ENCODE data around the gene SPTBN4. TPM values are rescaled to one million over a fixed set of nuclear protein-coding genes. Genes with fewer than 3 reads are reported as not detected.
A peak's percentile ranks its signal among the peaks of the same experiment; 100 is the strongest.
"Not testable (repeated sequence)": the region's sequence is repeated elsewhere in the genome, so short reads cannot be mapped to it uniquely, and the experiment has no call there.

The SPTBN4 gene
- total RNA-seq, 2 donors from 2014 or later, result not detected

DNA sequence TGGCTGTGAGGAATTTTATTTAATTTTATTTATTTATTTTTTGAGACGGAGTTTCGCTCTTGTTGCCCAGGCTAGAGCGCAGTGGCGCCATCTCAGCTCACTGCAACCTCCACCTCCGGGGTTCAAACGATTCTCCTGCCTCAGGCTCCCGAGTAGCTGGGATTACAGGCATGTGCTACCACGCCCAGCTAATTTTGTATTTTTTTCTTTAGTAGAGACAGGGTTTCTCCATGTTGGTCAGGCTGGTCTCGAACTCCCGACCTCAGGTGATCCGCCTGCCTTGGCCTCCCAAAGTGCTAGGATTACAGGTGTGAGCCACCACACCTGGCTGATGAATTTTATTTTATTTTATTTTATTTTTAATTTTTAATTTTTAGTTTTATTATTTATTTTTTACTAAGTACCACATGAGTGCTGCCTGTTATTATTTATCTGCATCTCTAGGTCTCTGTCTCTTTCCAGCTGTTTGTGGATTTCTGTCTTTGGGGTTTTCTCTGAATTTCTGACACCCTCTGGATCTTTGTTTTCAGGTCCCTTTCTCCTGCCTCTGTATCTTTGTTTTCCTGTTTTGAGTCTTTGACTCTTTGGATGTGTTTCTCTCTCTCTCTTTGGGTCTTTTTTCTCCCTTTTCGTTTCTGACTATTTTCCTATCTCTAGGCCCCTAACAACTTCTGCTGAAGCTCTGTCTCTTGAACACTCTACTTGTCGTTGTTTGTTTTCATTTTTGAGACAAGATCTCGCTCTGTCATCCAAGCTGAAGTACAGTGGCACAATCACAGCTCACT is 157.8 kb downstream of the SPTBN4 start:
- peaks cover 12% of the 10 kb centered on the region for H3K36me3 Mint-ChIP-seq
- H3K27ac Mint-ChIP-seq, result peak overlapping the region; percentile 29 to 58
- peaks cover 17 to 19% of the 10 kb centered on the region in 2 donors for H3K4me1 Mint-ChIP-seq (ENCODE audit: low read depth in 2 of 2)
- H3K4me3 Mint-ChIP-seq; H3K27me3 Mint-ChIP-seq; ATAC-seq; H3K9me3 Mint-ChIP-seq; DNase-seq (ENCODE audit: low spot score): not testable (repeated sequence)

DNA sequence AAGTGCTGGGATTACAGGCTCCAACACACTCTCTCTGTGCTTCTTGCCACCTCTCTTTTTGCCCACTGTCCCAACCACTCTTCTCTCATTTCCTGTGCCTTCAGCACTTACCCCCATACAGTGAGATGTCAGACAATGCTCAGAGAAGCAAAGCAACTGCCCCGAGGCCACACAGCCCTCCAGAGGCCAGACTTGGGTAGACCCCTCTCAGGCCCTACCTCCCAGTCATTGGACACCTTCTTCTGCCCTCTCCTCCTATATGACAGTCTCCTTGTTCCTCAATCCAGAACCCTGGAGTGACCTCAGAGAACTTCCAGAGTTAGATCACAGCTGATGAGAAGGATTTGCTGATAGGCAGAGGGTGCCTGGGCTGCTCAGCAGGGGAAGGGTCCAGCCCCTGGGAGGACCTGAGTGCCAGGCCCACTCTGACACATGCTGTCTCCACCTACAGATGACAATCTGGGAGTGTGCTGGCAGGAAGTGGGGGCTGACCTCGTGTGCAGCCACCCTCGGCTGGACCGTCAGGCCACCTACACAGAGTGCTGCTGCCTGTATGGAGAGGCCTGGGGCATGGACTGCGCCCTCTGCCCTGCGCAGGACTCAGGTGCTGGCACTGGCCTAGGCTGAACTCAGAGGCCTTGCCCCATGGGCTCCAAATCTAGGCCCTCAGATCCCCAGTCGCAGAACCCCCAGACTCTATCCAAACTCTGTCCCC is 158.8 kb downstream of the SPTBN4 start:
- peak overlapping the region; percentile 29 to 58 for H3K27ac Mint-ChIP-seq
- peaks cover 12% of the 10 kb centered on the region for H3K36me3 Mint-ChIP-seq
- ATAC-seq (peak; percentile 43 to 54), DNase-seq (ENCODE audit: low spot score) (no peak)
- no peaks in the 10 kb centered on the region for H3K9me3 Mint-ChIP-seq
- H3K4me3 Mint-ChIP-seq, result no peak overlapping the region
- peaks cover 13 to 19% of the 10 kb centered on the region in 2 donors for H3K4me1 Mint-ChIP-seq (ENCODE audit: low read depth in 2 of 2)
- H3K27me3 Mint-ChIP-seq, result no peaks in the 10 kb centered on the region

Other genes starting within 250 kb of the SPTBN4 start
- gene TTC9B, start 248.6 kb upstream of the SPTBN4 start, total RNA-seq, result not detected
- under 1 TPM in 1 of 2 donors, not detected in 1; 0.98 TPM for gene CCNP, start 240.3 kb upstream of the SPTBN4 start, total RNA-seq
- gene AKT2, start 181.7 kb upstream of the SPTBN4 start, total RNA-seq, result 100 to 1,000 TPM; 131 to 180 TPM
- gene C19orf47, start 118.6 kb upstream of the SPTBN4 start, total RNA-seq, result 10 to 100 TPM; 18.1 to 33.5 TPM
- gene PLD3, start 118.3 kb upstream of the SPTBN4 start, total RNA-seq, result 10 to 100 TPM; 67.4 to 92.0 TPM
- gene HIPK4, start 76.8 kb upstream of the SPTBN4 start, total RNA-seq, result not detected
- gene PRX, start 53.6 kb upstream of the SPTBN4 start, total RNA-seq, result under 1 TPM; 0.48 to 0.78 TPM
- gene SERTAD1, start 41.0 kb upstream of the SPTBN4 start, total RNA-seq, result 10 to 100 TPM; 11.2 to 21.5 TPM
- gene SERTAD3, start 22.7 kb upstream of the SPTBN4 start, total RNA-seq, result 10 to 100 TPM; 12.8 to 13.2 TPM
- 1 to 10 TPM; 4.6 to 5.3 TPM for gene BLVRB, start 1.3 kb upstream of the SPTBN4 start, total RNA-seq
- gene SHKBP1, start 109.9 kb downstream of the SPTBN4 start, total RNA-seq, result 100 to 1,000 TPM; 131 to 149 TPM
- 10 to 100 TPM; 28.1 to 59.0 TPM for gene LTBP4, start 134.4 kb downstream of the SPTBN4 start, total RNA-seq
- 10 to 100 TPM in 1 of 2 donors, 1 to 10 TPM in 1; 6.6 to 13.9 TPM for gene NUMBL, start 223.7 kb downstream of the SPTBN4 start, total RNA-seq
- gene COQ8B, start 249.9 kb downstream of the SPTBN4 start, total RNA-seq, result 10 to 100 TPM; 28.7 to 41.7 TPM